IMR-90 (cell line): ENCODE data around the gene IL20RA. TPM values are rescaled to one million over a fixed set of nuclear protein-coding genes. Genes with fewer than 3 reads are reported as not detected.

Source experiments
- ATAC-seq: fragments of 200-7000 bp; cut with Tn5 transposase; 2 replicates; pipeline ENCODE4 v1.9.1; 2020; ENCODE audit warnings: low read depth, mild to moderate bottlenecking, moderate library complexity
- BruUV-seq: library from RNA; stranded (reverse); fragments of 400-500 nt; replicated peaks from 2 replicates; lab custom pipeline; 2021; lab: Mats Ljungman, UMichigan
- CTCF ChIA-PET: fragments of 300-600 bp; formaldehyde crosslinking; extraction: SDS; loops from one replicate; lab custom pipeline; 2021; ENCODE audit warnings: antibody characterized with exemption; lab: Yijun Ruan, JAX
- POLR2A ChIA-PET: fragments of 300-600 bp; sonication (Branson Sonifier 250); formaldehyde crosslinking; loops from one replicate; lab custom pipeline; 2022; ENCODE audit warnings: antibody characterized with exemption; ENCODE audit not compliant: unreplicated experiment; lab: Charles Lee
- DNase-seq: peaks from one replicate; pipeline ENCODE4 v3.0.0; 2013
- H2AFZ ChIP-seq: replicated peaks from 2 replicates; pipeline ENCODE3; 2013; ENCODE audit warnings: low read length, mild to moderate bottlenecking; ENCODE audit not compliant: poor library complexity
- H2AK5ac ChIP-seq: 2 replicates; pipeline ENCODE4 v1.6.1; 2013; ENCODE audit warnings: low read depth, low read length, inconsistent platforms
- H2AK9ac ChIP-seq: replicated peaks from 2 replicates; pipeline ENCODE3; 2013; ENCODE audit warnings: mild to moderate bottlenecking, low read depth, low read length, moderate library complexity; ENCODE audit not compliant: poor library complexity
- H2BK120ac ChIP-seq: 2 replicates; pipeline ENCODE4 v1.6.1; 2013; ENCODE audit warnings: low read depth, low read length, inconsistent platforms
- H2BK15ac ChIP-seq: 3 replicates; pipeline ENCODE4 v1.6.1; 2013; ENCODE audit warnings: low read depth, low read length, inconsistent platforms
- H2BK20ac ChIP-seq: 2 replicates; pipeline ENCODE4 v1.6.1; 2013; ENCODE audit warnings: low read depth, mild to moderate bottlenecking, inconsistent platforms, low read length, moderate library complexity
- H2BK5ac ChIP-seq: 2 replicates; pipeline ENCODE4 v1.6.1; 2013; ENCODE audit warnings: mild to moderate bottlenecking, low read depth, low read length, inconsistent platforms; ENCODE audit not compliant: poor library complexity, severe bottlenecking
- H3K14ac ChIP-seq: replicated peaks from 2 replicates; pipeline ENCODE4 v1.6.1; 2013; ENCODE audit warnings: low read depth, low read length, inconsistent platforms
- H3K18ac ChIP-seq: 2 replicates; pipeline ENCODE4 v1.6.1; 2013; ENCODE audit warnings: low read depth, low read length, control low read depth
- H3K23ac ChIP-seq: 2 replicates; pipeline ENCODE4 v1.6.1; 2013; ENCODE audit warnings: low read depth, low read length, inconsistent platforms
- H3K27ac ChIP-seq: 2 replicates; pipeline ENCODE4 v1.5.1; 2013; ENCODE audit warnings: mild to moderate bottlenecking, control low read depth, low read length; ENCODE audit not compliant: insufficient read depth
- H3K27me3 ChIP-seq: 2 replicates; pipeline ENCODE4 v1.6.1; 2013; ENCODE audit warnings: low read length; ENCODE audit not compliant: control insufficient read depth, insufficient read depth
- H3K36me3 ChIP-seq: 2 replicates; pipeline ENCODE4 v1.6.1; 2013; ENCODE audit warnings: low read length, mixed read lengths; ENCODE audit not compliant: control insufficient read depth, insufficient read depth
- H3K4ac ChIP-seq: 2 replicates; pipeline ENCODE4 v1.6.1; 2013; ENCODE audit warnings: low read depth, low read length, inconsistent platforms
- H3K4me1 ChIP-seq: 2 replicates; pipeline ENCODE4 v1.6.1; 2013; ENCODE audit warnings: low read length, mixed read lengths; ENCODE audit not compliant: control insufficient read depth, insufficient read depth
- H3K4me2 ChIP-seq: 2 replicates; pipeline ENCODE4 v1.6.1; 2013; ENCODE audit warnings: low read depth, mild to moderate bottlenecking, control low read depth, low read length, moderate library complexity
- H3K4me3 ChIP-seq: 2 replicates; pipeline ENCODE4 v1.5.1; 2013; ENCODE audit warnings: low read depth, mild to moderate bottlenecking, control low read depth, low read length, moderate library complexity; ENCODE audit not compliant: insufficient read depth
- H3K56ac ChIP-seq: 2 replicates; pipeline ENCODE4 v1.6.1; 2013; ENCODE audit warnings: low read length, inconsistent platforms; ENCODE audit not compliant: insufficient read depth; ENCODE audit errors: extremely low read depth
- H3K79me1 ChIP-seq, 2 experiments: 2 replicates each; pipeline ENCODE4 v1.6.1; 2013; ENCODE audit warnings: low read length in 2 of 2, inconsistent platforms in 1 of 2, low read depth in 1 of 2
- H3K9ac ChIP-seq: 2 replicates; pipeline ENCODE4 v1.6.1; 2013; ENCODE audit warnings: low read depth, low read length, control low read depth
- H3K9me1 ChIP-seq: 2 replicates; pipeline ENCODE4 v1.6.1; 2013; ENCODE audit warnings: low read length, inconsistent platforms; ENCODE audit not compliant: insufficient read depth
- H3K9me3 ChIP-seq: 2 replicates; pipeline ENCODE4 v1.6.1; 2013; ENCODE audit warnings: low read length; ENCODE audit not compliant: control insufficient read depth, insufficient read depth
- H4K20me1 ChIP-seq: 2 replicates; pipeline ENCODE4 v1.6.1; 2013; ENCODE audit warnings: low read length, inconsistent platforms; ENCODE audit not compliant: insufficient read depth
- H4K5ac ChIP-seq: 2 replicates; pipeline ENCODE4 v1.6.1; 2013; ENCODE audit warnings: mild to moderate bottlenecking, low read depth, low read length, control low read depth
- H4K8ac ChIP-seq, 2 experiments: 2 replicates each; pipeline ENCODE4 v1.6.1; 2013; ENCODE audit warnings: low read depth in 2 of 2, low read length in 2 of 2, control low read depth in 1 of 2, inconsistent platforms in 1 of 2
- H4K91ac ChIP-seq: 2 replicates; pipeline ENCODE4 v1.6.1; 2013; ENCODE audit warnings: low read depth, low read length, inconsistent platforms; ENCODE audit not compliant: insufficient read depth
- MAFK ChIP-seq: IDR thresholded peaks from 2 replicates; pipeline ENCODE4 v1.6.1; 2012; ENCODE audit warnings: low read depth, low read length, improper control_type of control experiment
- MAZ ChIP-seq: IDR thresholded peaks from 2 replicates; pipeline ENCODE4 v1.6.1; 2012; ENCODE audit warnings: low read depth, mild to moderate bottlenecking, low read length, improper control_type of control experiment, moderate library complexity, borderline replicate concordance
- RCOR1 ChIP-seq: IDR thresholded peaks from 2 replicates; pipeline ENCODE4 v1.6.1; 2012; ENCODE audit warnings: mild to moderate bottlenecking, low read length, improper control_type of control experiment; ENCODE audit not compliant: insufficient replicate concordance
- WGBS, 2 experiments: methylation state at CpG; one replicate each; pipeline versions ENCODE4 v1.1.5 to v1.1.7; 2013; ENCODE audit warnings: missing lambda C conversion rate in 2 of 2; ENCODE audit not compliant: insufficient read length in 1 of 2; ENCODE audit errors: extremely low coverage in 2 of 2; 5-methylcytosine and 5-hydroxymethylcytosine counted together
- dilution Hi-C: fragments of 300-500 bp; cut with HindIII; formaldehyde crosslinking; loops from one replicate; pipeline ENCODE4 v1.14.3; 2018; ENCODE audit warnings: low sequenced_read_pairs; ENCODE audit not compliant: unreplicated experiment
- in situ Hi-C: fragments of 300-500 bp; cut with MboI; formaldehyde crosslinking; loops from 3 replicates; pipeline ENCODE4 v1.14.3; 2019; ENCODE audit warnings: low sequenced_read_pairs, inconsistent platforms, mixed read lengths
- intact Hi-C: fragments of 100-400 bp; cut with micrococcal nuclease; formaldehyde crosslinking; loops from 2 replicates; pipeline ENCODE4 v1.10.0; 2022
- polyA plus RNA-seq, 3 experiments: library from polyadenylated mRNA; depleted of rRNA; stranded (reverse); fragments of >200 nt; gene quantifications; 2 replicates each; pipeline ENCODE4 v1.2.3, GENCODE V29; 2012; ENCODE audit warnings: low replicate concordance in 1 of 3
- total RNA-seq: library from RNA; depleted of rRNA; stranded (reverse); fragments of >200 nt; gene quantifications from 2 replicates; pipeline ENCODE4 v1.2.3, GENCODE V29; 2012
- TF ChIP-seq, protein P1 (sequence below): fragments of 150-350 bp; IDR thresholded peaks from 2 replicates; pipeline ENCODE4 v1.6.1; 2017; ENCODE audit warnings: mild to moderate bottlenecking, antibody characterized with exemption, low read length, low read depth

IL20RA gene
- total and polyA plus RNA-seq, 2 of the 4 experiments (the other 2 are of a cell fraction) = 0.02 TPM; not detected in 1

DNA sequence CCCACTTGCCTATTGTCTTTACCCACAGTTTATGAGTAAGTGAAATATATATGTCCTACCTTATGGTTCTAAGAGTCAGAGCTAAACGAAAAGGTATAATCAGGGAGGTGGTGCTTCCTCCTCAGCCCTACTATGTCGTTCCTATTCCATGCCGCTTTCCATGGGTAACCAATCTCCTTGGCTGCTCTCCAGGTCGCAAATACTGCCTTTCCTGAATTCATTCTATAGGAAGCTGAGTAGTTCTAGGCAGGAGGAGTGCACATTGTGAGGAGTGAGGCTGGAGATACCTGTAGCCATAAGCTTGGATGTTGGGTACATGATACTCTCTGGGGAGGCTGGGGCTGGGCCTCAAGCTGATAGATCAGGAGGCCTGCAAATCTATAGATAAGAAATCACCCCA is 5.8 kb downstream of the IL20RA start:
- dilution Hi-C loops = no loop called here
- no peak overlapping the region for H4K91ac ChIP-seq
- ATAC-seq = no peak
- DNase-seq = no peak
- H3K9me3 ChIP-seq = no peaks in the 10 kb centered on the region
- no peaks in the 10 kb centered on the region for H3K36me3 ChIP-seq
- no peak overlapping the region for H2AK5ac ChIP-seq
- peaks cover 21% of the 10 kb centered on the region for H3K27me3 ChIP-seq
- H4K8ac ChIP-seq = no peak overlapping the region
- H2BK20ac ChIP-seq = no peak overlapping the region
- no peak overlapping the region for H3K27ac ChIP-seq
- H2AK9ac ChIP-seq = no peak overlapping the region
- no peak overlapping the region for H3K4ac ChIP-seq
- no peak overlapping the region for H3K4me2 ChIP-seq
- H2BK5ac ChIP-seq = no peak overlapping the region
- no TSS peak for BruUV-seq
- no peaks in the 10 kb centered on the region for H3K79me1 ChIP-seq
- H3K23ac ChIP-seq = no peak overlapping the region
- H2BK15ac ChIP-seq = no peak overlapping the region
- TF ChIP-seq, protein P1, sequence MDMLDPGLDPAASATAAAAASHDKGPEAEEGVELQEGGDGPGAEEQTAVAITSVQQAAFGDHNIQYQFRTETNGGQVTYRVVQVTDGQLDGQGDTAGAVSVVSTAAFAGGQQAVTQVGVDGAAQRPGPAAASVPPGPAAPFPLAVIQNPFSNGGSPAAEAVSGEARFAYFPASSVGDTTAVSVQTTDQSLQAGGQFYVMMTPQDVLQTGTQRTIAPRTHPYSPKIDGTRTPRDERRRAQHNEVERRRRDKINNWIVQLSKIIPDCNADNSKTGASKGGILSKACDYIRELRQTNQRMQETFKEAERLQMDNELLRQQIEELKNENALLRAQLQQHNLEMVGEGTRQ = no peak
- TF ChIP-seq RCOR1 (no peak), MAZ (no peak), MAFK (no peak)
- no peaks in the 10 kb centered on the region for H3K9me1 ChIP-seq
- no peak overlapping the region for H3K14ac ChIP-seq
- H3K9ac ChIP-seq = no peak overlapping the region
- H3K4me1 ChIP-seq = no peaks in the 10 kb centered on the region
- intact Hi-C loops = no loop called here
- POLR2A ChIA-PET = no interaction called here
- in situ Hi-C loops = no loop called here
- no peak overlapping the region for H2AFZ ChIP-seq
- WGBS, 2 experiments = no CpG with 5 or more reads among the region's 4 CpGs
- H2BK120ac ChIP-seq = no peak overlapping the region
- CTCF ChIA-PET = no interaction called here
- no peak overlapping the region for H3K56ac ChIP-seq
- H4K20me1 ChIP-seq = no peaks in the 10 kb centered on the region
- no peak overlapping the region for H3K4me3 ChIP-seq
- no peak overlapping the region for H3K18ac ChIP-seq
- no peak overlapping the region for H4K5ac ChIP-seq
